B cell (primary cell): Measurements from ENCODE around the gene GLCE. TPM values are rescaled to one million over a fixed set of nuclear protein-coding genes. Genes with fewer than 3 reads are reported as not detected.
"Not testable (repeated sequence)": the region's sequence is repeated elsewhere in the genome, so short reads cannot be mapped to it uniquely, and the experiment has no call there.

Experiments used
- ATAC-seq: fragments of 200-7000 bp; cut with Tn5 transposase; one replicate; pipeline ENCODE4 v1.10.0; 2021; ENCODE audit warnings: low read depth, mild to moderate bottlenecking, moderate number of reproducible peaks, moderate library complexity
- CTCF ChIA-PET: fragments of 350-600 bp; sonication (Branson Sonifier 250); formaldehyde crosslinking; loops from one replicate; lab custom pipeline; 2021; ENCODE audit warnings: antibody characterized with exemption, inconsistent platforms; lab: Charles Lee
- POLR2A ChIA-PET: fragments of 350-600 bp; sonication (Branson Sonifier 250); formaldehyde crosslinking; loops from one replicate; lab custom pipeline; 2021; ENCODE audit warnings: antibody characterized with exemption; lab: Charles Lee
- DNase-seq: peaks from one replicate; pipeline ENCODE4 v3.0.0; 2013
- H2AFZ ChIP-seq: 2 replicates; pipeline ENCODE4 v1.6.1; 2012; ENCODE audit warnings: mild to moderate bottlenecking, low read depth, low read length; ENCODE audit not compliant: insufficient read depth, poor library complexity, severe bottlenecking
- H3K27ac ChIP-seq, 2 donors: 1 replicate in 1 of 2; 2 replicates in 1 of 2; pipeline ENCODE4 v1.5.1; 2012 to 2013; ENCODE audit warnings: low read length in 2 of 2, mild to moderate bottlenecking in 2 of 2, moderate library complexity in 1 of 2
- H3K27me3 ChIP-seq, 4 experiments: fragments of 200-600 bp in 1 of 4; sonication (generic) in 1 of 4; replicated peaks in 1 of 4; 1 replicate in 2 of 4; 2 replicates in 2 of 4; pipeline versions ENCODE4 v1.6.1 to v1.7.0; 2013 to 2016; ENCODE audit warnings: low read length in 3 of 4, mild to moderate bottlenecking in 2 of 4, mixed read lengths in 1 of 4, moderate library complexity in 1 of 4; ENCODE audit not compliant: insufficient read depth in 4 of 4, control insufficient read depth in 3 of 4; ENCODE audit errors: control extremely low read depth in 1 of 4
- H3K36me3 ChIP-seq, 2 experiments: replicated peaks in 1 of 2; 1 replicate in 1 of 2; 2 replicates in 1 of 2; pipeline versions ENCODE4 v1.6.1 to v1.7.1; 2013; ENCODE audit warnings: low read length in 1 of 2; ENCODE audit not compliant: insufficient read depth in 2 of 2, control insufficient read depth in 1 of 2; ENCODE audit errors: control extremely low read depth in 1 of 2, extremely low read depth in 1 of 2
- H3K4me1 ChIP-seq, 2 donors: fragments of 200-600 bp in 1 of 2; sonication (generic) in 1 of 2; 1 replicate in 1 of 2; 2 replicates in 1 of 2; pipeline versions ENCODE4 v1.5.1 to v1.6.1; 2013 to 2017; ENCODE audit warnings: low read length in 2 of 2; ENCODE audit not compliant: control insufficient read depth in 2 of 2, insufficient read depth in 2 of 2
- H3K4me2 ChIP-seq: replicated peaks from 2 replicates; pipeline ENCODE3; 2012; ENCODE audit warnings: mild to moderate bottlenecking, low read depth, low read length; ENCODE audit not compliant: poor library complexity, severe bottlenecking
- H3K4me3 ChIP-seq, 5 experiments: fragments of 200-600 bp in 1 of 5; sonication (generic) in 1 of 5; 1 replicate in 3 of 5; 2 replicates in 2 of 5; pipeline versions ENCODE4 v1.5.1 to v1.7.0; 2011 to 2016; ENCODE audit warnings: low read length in 4 of 5, mild to moderate bottlenecking in 4 of 5, low read depth in 2 of 5, control low read depth in 1 of 5, moderate library complexity in 1 of 5; ENCODE audit not compliant: insufficient read depth in 1 of 5; ENCODE audit errors: control extremely low read depth in 1 of 5, extremely low read depth in 1 of 5
- H3K79me2 ChIP-seq: fragments of 200-600 bp; sonication (generic); one replicate; pipeline ENCODE4 v1.6.0; 2016; ENCODE audit warnings: low read length; ENCODE audit not compliant: control insufficient read depth, insufficient read depth
- H3K9ac ChIP-seq: fragments of 200-600 bp; sonication (generic); 2 replicates; pipeline ENCODE4 v1.6.1; 2017; ENCODE audit warnings: mild to moderate bottlenecking, low read length, moderate library complexity
- H3K9me3 ChIP-seq, 3 donors: one replicate each; pipeline versions ENCODE4 v1.6.1 to v1.7.1; 2013; ENCODE audit warnings: low read length in 2 of 3; ENCODE audit not compliant: control insufficient read depth in 2 of 3, insufficient read depth in 1 of 3; ENCODE audit errors: control extremely low read depth in 1 of 3
- H4K20me1 ChIP-seq: 2 replicates; pipeline ENCODE4 v1.6.0; 2012; ENCODE audit warnings: mild to moderate bottlenecking, low read length; ENCODE audit not compliant: insufficient read depth, control insufficient read depth, poor library complexity, severe bottlenecking
- H3K27ac Mint-ChIP-seq: one replicate; pipeline ENCODE4 v1.8.0; 2021; ENCODE audit warnings: mixed read lengths
- H3K27me3 Mint-ChIP-seq: one replicate; pipeline ENCODE4 v1.8.0; 2021; ENCODE audit warnings: mixed read lengths
- H3K4me1 Mint-ChIP-seq: one replicate; pipeline ENCODE4 v1.8.0; 2021; ENCODE audit warnings: mixed read lengths
- H3K4me3 Mint-ChIP-seq: one replicate; pipeline ENCODE4 v1.8.0; 2021; ENCODE audit warnings: mixed read lengths
- H3K9me3 Mint-ChIP-seq: one replicate; pipeline ENCODE4 v1.8.0; 2022; ENCODE audit warnings: mixed read lengths; ENCODE audit not compliant: insufficient read depth
- EZH2 ChIP-seq: IDR thresholded peaks from 2 replicates; pipeline ENCODE4 v1.6.1; 2012; ENCODE audit warnings: borderline replicate concordance, low read depth, mild to moderate bottlenecking, moderate library complexity, low read length; ENCODE audit not compliant: insufficient read depth, poor library complexity, severe bottlenecking
- WGBS: methylation state at CpG from one replicate; pipeline ENCODE4 v1.1.5; 2013; ENCODE audit warnings: missing lambda C conversion rate; ENCODE audit not compliant: insufficient coverage; 5-methylcytosine and 5-hydroxymethylcytosine counted together
- intact Hi-C: fragments of 100-400 bp; cut with micrococcal nuclease; formaldehyde crosslinking; loops from one replicate; pipeline ENCODE4 v1.10.0; 2022
- polyA plus RNA-seq: library from polyadenylated mRNA; depleted of rRNA; stranded (reverse); fragments of >200 nt; gene quantifications from 2 replicates; pipeline ENCODE4 v1.2.3, GENCODE V29; 2012
- total RNA-seq, 2 donors: library from RNA; stranded (reverse); fragments of 120-200 nt in 1 of 2; gene quantifications; 1 replicate in 1 of 2; 2 replicates in 1 of 2; pipeline versions ENCODE4 v1.2.3 to v1.2.4, GENCODE V29; 2013 to 2022
- TF ChIP-seq, protein P1 (sequence below): fragments of 200-600 bp; IDR thresholded peaks from one replicate; pipeline ENCODE4 v1.8.0; 2022; ENCODE audit warnings: antibody characterized with exemption, mild to moderate bottlenecking

Gene GLCE
- total and polyA plus RNA-seq, 2 donors (not counting 1 experiment from before 2014, with no cell fraction given): 3.0 to 5.3 TPM

GRCh38 chr15:69290346-69291164 is 130.1 kb downstream of the GLCE start:
- Histone ChIP-seq H3K4me2 (no peak overlapping the region), H3K4me3 (no peak overlapping the region), H3K4me1 (no peaks in the 10 kb centered on the region), H3K27ac (no peak overlapping the region), H3K79me2 (no peaks in the 10 kb centered on the region), H2AFZ (no peak overlapping the region), H3K9me3 (no peaks in the 10 kb centered on the region), H3K27me3 (no peaks in the 10 kb centered on the region), H3K36me3 (no peaks in the 10 kb centered on the region), H4K20me1 (no peaks in the 10 kb centered on the region), H3K9ac (no peak overlapping the region)
- no peak for DNase-seq
- Mint-ChIP-seq H3K27ac (no peak overlapping the region), H3K27me3 (peaks cover 6% of the 10 kb centered on the region), H3K9me3 (no peaks in the 10 kb centered on the region), H3K4me1 (no peaks in the 10 kb centered on the region), H3K4me3 (no peak overlapping the region)
- TF ChIP-seq, protein P1, sequence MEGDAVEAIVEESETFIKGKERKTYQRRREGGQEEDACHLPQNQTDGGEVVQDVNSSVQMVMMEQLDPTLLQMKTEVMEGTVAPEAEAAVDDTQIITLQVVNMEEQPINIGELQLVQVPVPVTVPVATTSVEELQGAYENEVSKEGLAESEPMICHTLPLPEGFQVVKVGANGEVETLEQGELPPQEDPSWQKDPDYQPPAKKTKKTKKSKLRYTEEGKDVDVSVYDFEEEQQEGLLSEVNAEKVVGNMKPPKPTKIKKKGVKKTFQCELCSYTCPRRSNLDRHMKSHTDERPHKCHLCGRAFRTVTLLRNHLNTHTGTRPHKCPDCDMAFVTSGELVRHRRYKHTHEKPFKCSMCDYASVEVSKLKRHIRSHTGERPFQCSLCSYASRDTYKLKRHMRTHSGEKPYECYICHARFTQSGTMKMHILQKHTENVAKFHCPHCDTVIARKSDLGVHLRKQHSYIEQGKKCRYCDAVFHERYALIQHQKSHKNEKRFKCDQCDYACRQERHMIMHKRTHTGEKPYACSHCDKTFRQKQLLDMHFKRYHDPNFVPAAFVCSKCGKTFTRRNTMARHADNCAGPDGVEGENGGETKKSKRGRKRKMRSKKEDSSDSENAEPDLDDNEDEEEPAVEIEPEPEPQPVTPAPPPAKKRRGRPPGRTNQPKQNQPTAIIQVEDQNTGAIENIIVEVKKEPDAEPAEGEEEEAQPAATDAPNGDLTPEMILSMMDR: no peak
- no peak for TF ChIP-seq EZH2
- ATAC-seq: no peak
- ChIA-PET POLR2A (no interaction called here), CTCF (no interaction called here)
- 72% methylated on average over 6 of the region's 7 CpGs for WGBS
- intact Hi-C loops: no loop called here

DNA sequence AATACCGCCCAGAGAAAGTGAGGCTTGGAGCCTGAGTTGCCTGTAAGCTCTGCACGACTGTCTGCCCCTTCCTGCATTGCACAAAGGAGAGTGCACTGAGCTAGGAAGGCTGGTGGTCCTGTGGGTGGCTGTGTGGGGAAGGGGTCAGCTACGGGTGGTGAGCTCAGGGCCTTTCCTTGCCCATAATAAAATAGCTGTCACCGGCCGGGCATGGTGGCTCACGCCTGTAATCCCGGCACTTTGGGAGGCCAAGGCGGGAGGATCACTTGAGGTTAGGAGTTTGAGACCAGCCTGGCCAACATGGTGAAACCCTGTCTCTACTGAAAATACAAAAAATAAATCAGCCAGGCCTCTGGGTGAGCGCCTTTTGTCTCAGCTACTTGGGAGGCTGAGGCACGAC is 131.2 kb downstream of the GLCE start:
- H3K27ac Mint-ChIP-seq, H3K9me3 Mint-ChIP-seq, POLR2A ChIA-PET: not testable (repeated sequence)

More for the DNA sequence above, 131.2 kb downstream of the GLCE start:
- H3K4me1 Mint-ChIP-seq, H3K27me3 ChIP-seq, H4K20me1 ChIP-seq, H3K4me3 Mint-ChIP-seq, H3K4me3 ChIP-seq, H3K4me1 ChIP-seq, ATAC-seq, H3K36me3 ChIP-seq, DNase-seq, H2AFZ ChIP-seq, H3K4me2 ChIP-seq, H3K79me2 ChIP-seq, H3K9ac ChIP-seq, intact Hi-C loops, H3K9me3 ChIP-seq, H3K27ac ChIP-seq: not testable (repeated sequence)
- WGBS: 79% methylated on average over 8 of the region's 10 CpGs
- CTCF ChIA-PET: interaction anchor here (0.5 kb wide), 1 partner anchor 510 kb away, joined by 3 read pairs; no protein-coding TSS in a partner anchor
- H3K27me3 Mint-ChIP-seq: peaks cover 11% of the 10 kb centered on the region
